PFSK-1 (cell line): ENCODE measurements around the gene SWAP70.

Experiments
- FOXP2 ChIP-seq: optimal IDR thresholded peaks from 2 replicates; pipeline ENCODE3; 2011; ENCODE audit warnings: borderline replicate concordance, control low read depth, inconsistent platforms; ENCODE audit not compliant: insufficient read depth; ENCODE audit errors: extremely low read length, extremely low read depth
- POLR2AphosphoS5 ChIP-seq: IDR thresholded peaks from 2 replicates; pipeline ENCODE4 v1.6.1; 2012; ENCODE audit warnings: low read depth, mild to moderate bottlenecking, control low read depth, low read length, moderate library complexity
- SIN3A ChIP-seq: IDR thresholded peaks from 2 replicates; pipeline ENCODE4 v1.6.1; 2012; ENCODE audit warnings: mild to moderate bottlenecking, low read length, moderate library complexity, borderline replicate concordance; ENCODE audit not compliant: insufficient read depth
- TAF1 ChIP-seq: IDR thresholded peaks from 2 replicates; pipeline ENCODE4 v1.6.1; 2012; ENCODE audit warnings: low read length, control low read depth, borderline replicate concordance; ENCODE audit not compliant: insufficient read depth
- TF ChIP-seq, protein P1 (sequence below), 2 experiments: IDR thresholded peaks; 2 replicates each; pipeline versions ENCODE4 v1.6.1 to v1.8.0; 2011 to 2012; ENCODE audit warnings: low read depth in 2 of 2, low read length in 2 of 2, control low read depth in 1 of 2, inconsistent platforms in 1 of 2, mild to moderate bottlenecking in 1 of 2, moderate library complexity in 1 of 2; ENCODE audit not compliant: insufficient read depth in 1 of 2

Gene SWAP70

DNA sequence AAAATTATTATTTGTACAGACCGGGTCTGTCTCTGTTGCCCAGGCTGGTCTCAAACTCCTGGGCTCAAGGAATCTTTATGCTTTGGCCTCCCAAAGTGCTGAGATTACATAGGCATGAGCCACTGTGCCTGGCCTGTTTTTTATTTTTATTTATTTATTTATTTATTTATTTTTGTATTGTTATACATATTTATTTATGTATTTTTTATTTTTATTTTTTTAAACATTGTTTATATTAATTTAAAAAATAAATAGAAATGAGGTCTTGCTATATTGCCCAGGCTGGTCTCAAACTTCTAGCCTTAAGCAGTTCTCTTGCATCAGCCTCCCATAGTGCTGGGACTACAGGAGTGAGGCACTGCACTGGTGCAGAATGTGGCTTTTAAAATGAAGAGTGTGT is 47.0 kb downstream of the SWAP70 start:
- TF ChIP-seq SIN3A: no peak

GRCh38 chr11:9711454-9712307 is 47.8 kb downstream of the SWAP70 start:
- no peak for TF ChIP-seq SIN3A
- TF ChIP-seq, protein P1, sequence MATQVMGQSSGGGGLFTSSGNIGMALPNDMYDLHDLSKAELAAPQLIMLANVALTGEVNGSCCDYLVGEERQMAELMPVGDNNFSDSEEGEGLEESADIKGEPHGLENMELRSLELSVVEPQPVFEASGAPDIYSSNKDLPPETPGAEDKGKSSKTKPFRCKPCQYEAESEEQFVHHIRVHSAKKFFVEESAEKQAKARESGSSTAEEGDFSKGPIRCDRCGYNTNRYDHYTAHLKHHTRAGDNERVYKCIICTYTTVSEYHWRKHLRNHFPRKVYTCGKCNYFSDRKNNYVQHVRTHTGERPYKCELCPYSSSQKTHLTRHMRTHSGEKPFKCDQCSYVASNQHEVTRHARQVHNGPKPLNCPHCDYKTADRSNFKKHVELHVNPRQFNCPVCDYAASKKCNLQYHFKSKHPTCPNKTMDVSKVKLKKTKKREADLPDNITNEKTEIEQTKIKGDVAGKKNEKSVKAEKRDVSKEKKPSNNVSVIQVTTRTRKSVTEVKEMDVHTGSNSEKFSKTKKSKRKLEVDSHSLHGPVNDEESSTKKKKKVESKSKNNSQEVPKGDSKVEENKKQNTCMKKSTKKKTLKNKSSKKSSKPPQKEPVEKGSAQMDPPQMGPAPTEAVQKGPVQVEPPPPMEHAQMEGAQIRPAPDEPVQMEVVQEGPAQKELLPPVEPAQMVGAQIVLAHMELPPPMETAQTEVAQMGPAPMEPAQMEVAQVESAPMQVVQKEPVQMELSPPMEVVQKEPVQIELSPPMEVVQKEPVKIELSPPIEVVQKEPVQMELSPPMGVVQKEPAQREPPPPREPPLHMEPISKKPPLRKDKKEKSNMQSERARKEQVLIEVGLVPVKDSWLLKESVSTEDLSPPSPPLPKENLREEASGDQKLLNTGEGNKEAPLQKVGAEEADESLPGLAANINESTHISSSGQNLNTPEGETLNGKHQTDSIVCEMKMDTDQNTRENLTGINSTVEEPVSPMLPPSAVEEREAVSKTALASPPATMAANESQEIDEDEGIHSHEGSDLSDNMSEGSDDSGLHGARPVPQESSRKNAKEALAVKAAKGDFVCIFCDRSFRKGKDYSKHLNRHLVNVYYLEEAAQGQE (IDR thresholded peaks at IDR 0.05; ENCODE audit: insufficient read depth in 1 of 2, low read depth in 2 of 2, low read length in 2 of 2): no peak
- TF ChIP-seq POLR2AphosphoS5: no peak
- TF ChIP-seq FOXP2: no peak
- no peak for TF ChIP-seq TAF1

DNA sequence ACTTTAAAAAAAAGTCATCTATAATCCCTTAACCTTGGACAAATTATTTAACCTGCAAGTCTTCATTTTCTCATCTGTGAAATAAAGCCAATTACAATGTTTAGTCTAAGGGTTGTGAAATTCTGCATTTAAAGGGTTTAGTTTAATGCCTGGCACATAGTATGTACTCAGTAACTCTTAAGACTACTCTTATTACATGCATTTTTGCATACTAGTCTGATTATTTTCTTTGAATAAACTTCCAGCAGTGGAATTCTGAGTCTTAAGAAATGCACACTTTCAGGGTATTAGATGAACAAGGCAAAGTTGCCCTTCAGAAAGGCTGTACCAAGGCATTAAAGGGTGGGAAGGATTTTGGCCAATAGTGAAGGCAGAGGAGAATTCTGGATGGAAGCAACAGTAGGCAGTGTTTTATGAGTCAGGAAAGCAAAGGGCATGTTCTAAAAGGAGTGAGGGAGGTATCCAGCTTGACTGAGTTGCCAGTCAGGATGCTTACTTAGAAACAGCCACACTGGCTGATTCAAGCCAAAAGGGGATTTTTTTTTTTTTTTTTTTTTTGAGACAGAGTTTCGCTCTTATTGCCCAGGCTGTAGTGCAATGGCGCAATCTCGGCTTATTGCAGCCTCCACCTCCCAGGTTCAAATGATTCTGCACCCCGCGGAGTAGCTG is 50.5 kb downstream of the SWAP70 start:
- TF ChIP-seq FOXP2 (no peak), POLR2AphosphoS5 (no peak), TAF1 (no peak), SIN3A (no peak)
- TF ChIP-seq, protein P1 (IDR thresholded peaks at IDR 0.05; ENCODE audit: insufficient read depth in 1 of 2, low read depth in 2 of 2, low read length in 2 of 2): no peak

DNA sequence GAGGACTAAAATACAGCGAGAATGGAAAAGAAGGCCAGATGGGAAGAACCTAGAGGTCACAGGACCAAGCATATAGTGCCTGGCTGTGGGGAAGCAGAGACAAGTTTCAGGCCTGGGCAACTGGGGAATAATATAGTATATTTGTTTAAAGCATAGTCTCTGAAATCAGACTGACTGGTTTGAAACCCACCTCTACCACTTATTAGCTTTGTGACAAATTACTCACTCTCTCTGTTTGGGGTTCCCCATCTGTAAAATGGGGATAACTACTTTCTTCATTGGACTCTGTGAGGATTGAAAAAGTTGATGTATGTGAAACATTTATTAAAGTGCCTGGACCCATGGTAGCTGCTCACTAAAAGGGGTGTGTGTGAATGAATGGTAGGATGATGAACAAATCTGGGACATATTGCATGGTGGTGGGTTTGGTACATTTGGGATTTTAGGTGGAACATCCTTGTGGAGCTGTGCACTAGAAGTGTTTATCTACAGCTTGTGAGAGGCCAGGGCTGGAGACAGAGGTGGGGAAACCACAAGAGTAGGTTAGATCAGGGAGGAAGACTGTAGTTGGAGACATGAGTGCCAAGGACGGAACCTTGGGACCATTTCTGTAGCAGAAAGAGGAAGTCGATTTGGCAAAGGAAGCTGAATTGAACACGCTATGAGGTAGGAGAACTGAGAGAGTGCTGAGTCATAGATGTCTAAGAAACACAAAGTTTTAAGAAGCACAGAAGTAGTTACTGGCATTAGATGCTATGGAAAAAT is 52.6 kb downstream of the SWAP70 start:
- TF ChIP-seq TAF1 (no peak), SIN3A (no peak), FOXP2 (no peak), POLR2AphosphoS5 (no peak)
- TF ChIP-seq, protein P1 (IDR thresholded peaks at IDR 0.05; ENCODE audit: insufficient read depth in 1 of 2, low read depth in 2 of 2, low read length in 2 of 2): no peak

GRCh38 chr11:9717040-9717357 is 53.1 kb downstream of the SWAP70 start:
- TF ChIP-seq POLR2AphosphoS5 (no peak), TAF1 (no peak), FOXP2 (no peak), SIN3A (no peak)
- TF ChIP-seq, protein P1 (IDR thresholded peaks at IDR 0.05; ENCODE audit: insufficient read depth in 1 of 2, low read depth in 2 of 2, low read length in 2 of 2): no peak
